Effector CD8-positive, alpha-beta T cell (primary cell): ENCODE measurements around the gene ATPAF1.
"Not testable (repeated sequence)": the region's sequence is repeated elsewhere in the genome, so short reads cannot be mapped to it uniquely, and the experiment has no call there.

Experiments
- DNase-seq: peaks from one replicate; lab custom pipeline; 2025; lab: John Stamatoyannopoulos, UW
- total RNA-seq, 4 experiments: gene quantifications; one replicate each; lab custom pipeline; 2026; lab: John Stamatoyannopoulos, UW

ATPAF1 gene
- 28.9 to 40.2 (median 33.2) reads per million in 4 experiments for total RNA-seq

- peak; percentile 6 for DNase-seq
Measured at GRCh38 chr1:46667782-46668760, at the start of gene ATPAF1. Gene ATPAF1 (minus strand): TSS chr1:46668364. CDS start chr1:46668322, 42 bp downstream.

GRCh38 chr1:46717654-46718053, 49.5 kb upstream of the ATPAF1 start:
- DNase-seq: no peak

GRCh38 chr1:46714976-46715375, 46.8 kb upstream of the ATPAF1 start:
- DNase-seq: no peak

GRCh38 chr1:46708121-46708520, 40.0 kb upstream of the ATPAF1 start:
- DNase-seq: no peak

- DNase-seq: no peak
Measured at GRCh38 chr1:46705408-46705807, 37.2 kb upstream of the ATPAF1 start.

- DNase-seq: no peak
Measured at GRCh38 chr1:46703927-46704641, 35.9 kb upstream of the ATPAF1 start.

GRCh38 chr1:46699666-46700065, 31.5 kb upstream of the ATPAF1 start:
- no peak for DNase-seq

- DNase-seq: no peak
Measured at GRCh38 chr1:46697053-46697452, 28.9 kb upstream of the ATPAF1 start.

- DNase-seq: not testable (repeated sequence)
Measured at GRCh38 chr1:46694676-46695075, 26.5 kb upstream of the ATPAF1 start.

- no peak for DNase-seq
Measured at GRCh38 chr1:46692811-46693770, 24.9 kb upstream of the ATPAF1 start.

GRCh38 chr1:46691997-46692790, 24.0 kb upstream of the ATPAF1 start:
- DNase-seq: no peak

- DNase-seq: no peak
Measured at GRCh38 chr1:46690931-46691421, 22.8 kb upstream of the ATPAF1 start.

- no peak for DNase-seq
Measured at GRCh38 chr1:46689897-46690296, 21.7 kb upstream of the ATPAF1 start.

GRCh38 chr1:46689356-46689755, 21.2 kb upstream of the ATPAF1 start:
- DNase-seq: no peak

- no peak for DNase-seq
Measured at GRCh38 chr1:46687921-46688509, 19.9 kb upstream of the ATPAF1 start.

GRCh38 chr1:46687093-46687659, 19.0 kb upstream of the ATPAF1 start:
- DNase-seq: no peak

GRCh38 chr1:46686255-46686654, 18.1 kb upstream of the ATPAF1 start:
- DNase-seq: no peak

- DNase-seq: no peak
Measured at GRCh38 chr1:46684670-46685069, 16.5 kb upstream of the ATPAF1 start.

GRCh38 chr1:46682064-46682463, 13.9 kb upstream of the ATPAF1 start:
- DNase-seq: no peak
